Measurements from ENCODE around the gene FOXJ2. TPM values are rescaled to one million over a fixed set of nuclear protein-coding genes. Genes with fewer than 3 reads are reported as not detected.

FOXJ2 gene
- total and polyA plus RNA-seq, 3 donors from 2014 or later = 13.5 to 29.1 (median 25.3) TPM

GRCh38 chr12:8076366-8076765, 43.9 kb downstream of the FOXJ2 start:
- TF ChIP-seq CTCF (IDR thresholded peaks at IDR 0.05) = no peak
- no peak for TF ChIP-seq POLR2A (IDR thresholded peaks at IDR 0.05)
- no peaks in the 10 kb centered on the region for H3K9me3 ChIP-seq
- 87 to 93% methylated on average over 4 of the region's 4 CpGs for WGBS, 2 donors
- no peaks in the 10 kb centered on the region for H3K27me3 ChIP-seq
- H3K4me3 ChIP-seq = no peak overlapping the region
- no peak overlapping the region for H3K27ac ChIP-seq
- peaks cover 8% of the 10 kb centered on the region for H3K4me1 ChIP-seq
- DNase-seq = no peak
- H3K36me3 ChIP-seq (ENCODE audit: low read depth, missing control alignments) = no peaks in the 10 kb centered on the region
- intact Hi-C loops (cut with DNase I; ENCODE audit: low total_unique reads) = no loop called here

GRCh38 chr12:8077207-8077606, 44.7 kb downstream of the FOXJ2 start:
- Histone ChIP-seq H3K27me3 (no peaks in the 10 kb centered on the region), H3K36me3 (ENCODE audit: low read depth, missing control alignments) (no peaks in the 10 kb centered on the region), H3K9me3 (no peaks in the 10 kb centered on the region), H3K27ac (no peak overlapping the region), H3K4me1 (peaks cover 8% of the 10 kb centered on the region), H3K4me3 (no peak overlapping the region)
- no peak for TF ChIP-seq CTCF (IDR thresholded peaks at IDR 0.05)
- intact Hi-C loops (cut with DNase I; ENCODE audit: low total_unique reads) = no loop called here
- DNase-seq = no peak
- 71 to 78% methylated on average over 4 of the region's 4 CpGs for WGBS, 2 donors

GRCh38 chr12:8078398-8078797, 45.9 kb downstream of the FOXJ2 start:
- 46 to 48% methylated on average over 4 of the region's 4 CpGs for WGBS, 2 donors
- Histone ChIP-seq H3K4me1 (peaks cover 14% of the 10 kb centered on the region), H3K9me3 (no peaks in the 10 kb centered on the region), H3K27ac (no peak overlapping the region), H3K27me3 (no peaks in the 10 kb centered on the region), H3K36me3 (ENCODE audit: low read depth, missing control alignments) (no peaks in the 10 kb centered on the region), H3K4me3 (no peak overlapping the region)
- TF ChIP-seq CTCF (IDR thresholded peaks at IDR 0.05) (peak in 1 of 3 experiments; percentile 17), POLR2A (IDR thresholded peaks at IDR 0.05) (no peak)
- intact Hi-C loops (cut with DNase I; ENCODE audit: low total_unique reads) = no loop called here
- no peak for DNase-seq

- no peaks in the 10 kb centered on the region for H3K9me3 ChIP-seq
- no peaks in the 10 kb centered on the region for H3K36me3 ChIP-seq (ENCODE audit: low read depth, missing control alignments)
- no peak overlapping the region for H3K27ac ChIP-seq
- no peak overlapping the region for H3K4me3 ChIP-seq
- peaks cover 14% of the 10 kb centered on the region for H3K4me1 ChIP-seq
- no peaks in the 10 kb centered on the region for H3K27me3 ChIP-seq
- intact Hi-C loops (cut with DNase I; ENCODE audit: low total_unique reads) = no loop called here
- DNase-seq = no peak
- 85 to 87% methylated on average over 2 of the region's 2 CpGs for WGBS, 2 donors
- TF ChIP-seq CTCF (IDR thresholded peaks at IDR 0.05) (no peak), POLR2A (IDR thresholded peaks at IDR 0.05) (no peak)
Observed at GRCh38 chr12:8078916-8079315, 46.4 kb downstream of the FOXJ2 start.

GRCh38 chr12:8080120-8080519, 47.6 kb downstream of the FOXJ2 start:
- DNase-seq = no peak
- Histone ChIP-seq H3K27me3 (no peaks in the 10 kb centered on the region), H3K27ac (peak overlapping the region in 1 of 2 donors; percentile 95), H3K36me3 (ENCODE audit: low read depth, missing control alignments) (no peaks in the 10 kb centered on the region), H3K9me3 (no peaks in the 10 kb centered on the region), H3K4me1 (peaks cover 14% of the 10 kb centered on the region), H3K4me3 (no peak overlapping the region)
- no peak for TF ChIP-seq CTCF (IDR thresholded peaks at IDR 0.05)
- no peak for TF ChIP-seq POLR2A (IDR thresholded peaks at IDR 0.05)
- intact Hi-C loops (cut with DNase I; ENCODE audit: low total_unique reads) = no loop called here
